ENCODE data around the gene FAIM2. TPM values are rescaled to one million over a fixed set of nuclear protein-coding genes. Genes with fewer than 3 reads are reported as not detected.

Gene FAIM2
- total RNA-seq, 4 donors from 2014 or later = 0.13 to 1.1 TPM; not detected in 2

- H3K27ac ChIP-seq = no peak overlapping the region
- ATAC-seq = no peak
- intact Hi-C loops (cut with DNase I; ENCODE audit: low total_unique reads) = no loop called here
Observed at GRCh38 chr12:49920241-49920914, 16.7 kb upstream of the FAIM2 start.

GRCh38 chr12:49917788-49918173 is 14.1 kb upstream of the FAIM2 start:
- ATAC-seq = no peak
- no peak for DNase-seq
- intact Hi-C loops (cut with DNase I; ENCODE audit: low total_unique reads) = no loop called here

More at GRCh38 chr12:49920241-49920914, 16.7 kb upstream of the FAIM2 start:
- Histone ChIP-seq H3K9me3 (no peaks in the 10 kb centered on the region), H3K4me1 (no peaks in the 10 kb centered on the region), H3K27me3 (no peaks in the 10 kb centered on the region), H3K36me3 (no peaks in the 10 kb centered on the region), H3K4me3 (no peak overlapping the region)
- no peak for DNase-seq
- in situ Hi-C loops (cut with MboI; ENCODE audit: low sequenced_read_pairs in 4 of 4) = no loop called here
- TF ChIP-seq CTCF (IDR thresholded peaks at IDR 0.05 in 4 of 5, conservative IDR thresholded peaks at IDR 0.05 in 1 of 5) (no peak), POLR2A (IDR thresholded peaks at IDR 0.05) (no peak)

GRCh38 chr12:49917166-49917787 is 13.6 kb upstream of the FAIM2 start:
- Histone ChIP-seq H3K4me3 (no peak overlapping the region), H3K4me1 (no peaks in the 10 kb centered on the region), H3K27ac (no peak overlapping the region), H3K36me3 (no peaks in the 10 kb centered on the region), H3K27me3 (no peaks in the 10 kb centered on the region), H3K9me3 (no peaks in the 10 kb centered on the region)
- DNase-seq (no peak), ATAC-seq (no peak)
- TF ChIP-seq POLR2A (IDR thresholded peaks at IDR 0.05) = no peak
- TF ChIP-seq CTCF (IDR thresholded peaks at IDR 0.05 in 4 of 5, conservative IDR thresholded peaks at IDR 0.05 in 1 of 5) = no peak
- intact Hi-C loops (cut with DNase I; ENCODE audit: low total_unique reads) = no loop called here
- in situ Hi-C loops (cut with MboI; ENCODE audit: low sequenced_read_pairs in 4 of 4) = no loop called here

More at GRCh38 chr12:49917788-49918173, 14.1 kb upstream of the FAIM2 start:
- Histone ChIP-seq H3K9me3 (no peaks in the 10 kb centered on the region), H3K27ac (no peak overlapping the region), H3K4me1 (no peaks in the 10 kb centered on the region), H3K4me3 (no peak overlapping the region), H3K27me3 (no peaks in the 10 kb centered on the region), H3K36me3 (no peaks in the 10 kb centered on the region)
- TF ChIP-seq CTCF (IDR thresholded peaks at IDR 0.05 in 4 of 5, conservative IDR thresholded peaks at IDR 0.05 in 1 of 5) (no peak), POLR2A (IDR thresholded peaks at IDR 0.05) (no peak)
- in situ Hi-C loops (cut with MboI; ENCODE audit: low sequenced_read_pairs in 4 of 4) = no loop called here

- H3K4me1 ChIP-seq = no peaks in the 10 kb centered on the region
- no peak for ATAC-seq
- intact Hi-C loops (cut with DNase I; ENCODE audit: low total_unique reads) = no loop called here
Observed at GRCh38 chr12:49916129-49916919, 12.6 kb upstream of the FAIM2 start.

More at GRCh38 chr12:49916129-49916919, 12.6 kb upstream of the FAIM2 start:
- Histone ChIP-seq H3K9me3 (no peaks in the 10 kb centered on the region), H3K27ac (no peak overlapping the region), H3K27me3 (no peaks in the 10 kb centered on the region), H3K4me3 (no peak overlapping the region), H3K36me3 (no peaks in the 10 kb centered on the region)
- TF ChIP-seq POLR2A (IDR thresholded peaks at IDR 0.05) (no peak), CTCF (IDR thresholded peaks at IDR 0.05 in 4 of 5, conservative IDR thresholded peaks at IDR 0.05 in 1 of 5) (no peak)
- DNase-seq = no peak
- in situ Hi-C loops (cut with MboI; ENCODE audit: low sequenced_read_pairs in 4 of 4) = no loop called here
